B cell (primary cell): ENCODE results near the gene BSND. TPM values are rescaled to one million over a fixed set of nuclear protein-coding genes. Genes with fewer than 3 reads are reported as not detected.

Source experiments
- ATAC-seq: fragments of 200-7000 bp; cut with Tn5 transposase; one replicate; pipeline ENCODE4 v1.10.0; 2021; ENCODE audit warnings: low read depth, mild to moderate bottlenecking, moderate number of reproducible peaks, moderate library complexity
- CTCF ChIA-PET: fragments of 350-600 bp; sonication (Branson Sonifier 250); formaldehyde crosslinking; loops from one replicate; lab custom pipeline; 2021; ENCODE audit warnings: antibody characterized with exemption, inconsistent platforms; lab: Charles Lee
- POLR2A ChIA-PET: fragments of 350-600 bp; sonication (Branson Sonifier 250); formaldehyde crosslinking; loops from one replicate; lab custom pipeline; 2021; ENCODE audit warnings: antibody characterized with exemption; lab: Charles Lee
- DNase-seq: peaks from one replicate; pipeline ENCODE4 v3.0.0; 2013
- H2AFZ ChIP-seq: 2 replicates; pipeline ENCODE4 v1.6.1; 2012; ENCODE audit warnings: mild to moderate bottlenecking, low read depth, low read length; ENCODE audit not compliant: insufficient read depth, poor library complexity, severe bottlenecking
- H3K27ac ChIP-seq, 2 donors: 1 replicate in 1 of 2; 2 replicates in 1 of 2; pipeline ENCODE4 v1.5.1; 2012 to 2013; ENCODE audit warnings: low read length in 2 of 2, mild to moderate bottlenecking in 2 of 2, moderate library complexity in 1 of 2
- H3K27me3 ChIP-seq, 4 experiments: fragments of 200-600 bp in 1 of 4; sonication (generic) in 1 of 4; replicated peaks in 1 of 4; 1 replicate in 2 of 4; 2 replicates in 2 of 4; pipeline versions ENCODE4 v1.6.1 to v1.7.0; 2013 to 2016; ENCODE audit warnings: low read length in 3 of 4, mild to moderate bottlenecking in 2 of 4, mixed read lengths in 1 of 4, moderate library complexity in 1 of 4; ENCODE audit not compliant: insufficient read depth in 4 of 4, control insufficient read depth in 3 of 4; ENCODE audit errors: control extremely low read depth in 1 of 4
- H3K36me3 ChIP-seq, 2 experiments: replicated peaks in 1 of 2; 1 replicate in 1 of 2; 2 replicates in 1 of 2; pipeline versions ENCODE4 v1.6.1 to v1.7.1; 2013; ENCODE audit warnings: low read length in 1 of 2; ENCODE audit not compliant: insufficient read depth in 2 of 2, control insufficient read depth in 1 of 2; ENCODE audit errors: control extremely low read depth in 1 of 2, extremely low read depth in 1 of 2
- H3K4me1 ChIP-seq, 2 donors: fragments of 200-600 bp in 1 of 2; sonication (generic) in 1 of 2; 1 replicate in 1 of 2; 2 replicates in 1 of 2; pipeline versions ENCODE4 v1.5.1 to v1.6.1; 2013 to 2017; ENCODE audit warnings: low read length in 2 of 2; ENCODE audit not compliant: control insufficient read depth in 2 of 2, insufficient read depth in 2 of 2
- H3K4me2 ChIP-seq: replicated peaks from 2 replicates; pipeline ENCODE3; 2012; ENCODE audit warnings: mild to moderate bottlenecking, low read depth, low read length; ENCODE audit not compliant: poor library complexity, severe bottlenecking
- H3K4me3 ChIP-seq, 5 experiments: fragments of 200-600 bp in 1 of 5; sonication (generic) in 1 of 5; 1 replicate in 3 of 5; 2 replicates in 2 of 5; pipeline versions ENCODE4 v1.5.1 to v1.7.0; 2011 to 2016; ENCODE audit warnings: low read length in 4 of 5, mild to moderate bottlenecking in 4 of 5, low read depth in 2 of 5, control low read depth in 1 of 5, moderate library complexity in 1 of 5; ENCODE audit not compliant: insufficient read depth in 1 of 5; ENCODE audit errors: control extremely low read depth in 1 of 5, extremely low read depth in 1 of 5
- H3K79me2 ChIP-seq: fragments of 200-600 bp; sonication (generic); one replicate; pipeline ENCODE4 v1.6.0; 2016; ENCODE audit warnings: low read length; ENCODE audit not compliant: control insufficient read depth, insufficient read depth
- H3K9ac ChIP-seq: fragments of 200-600 bp; sonication (generic); 2 replicates; pipeline ENCODE4 v1.6.1; 2017; ENCODE audit warnings: mild to moderate bottlenecking, low read length, moderate library complexity
- H3K9me3 ChIP-seq, 3 donors: one replicate each; pipeline versions ENCODE4 v1.6.1 to v1.7.1; 2013; ENCODE audit warnings: low read length in 2 of 3; ENCODE audit not compliant: control insufficient read depth in 2 of 3, insufficient read depth in 1 of 3; ENCODE audit errors: control extremely low read depth in 1 of 3
- H4K20me1 ChIP-seq: 2 replicates; pipeline ENCODE4 v1.6.0; 2012; ENCODE audit warnings: mild to moderate bottlenecking, low read length; ENCODE audit not compliant: insufficient read depth, control insufficient read depth, poor library complexity, severe bottlenecking
- H3K27ac Mint-ChIP-seq: one replicate; pipeline ENCODE4 v1.8.0; 2021; ENCODE audit warnings: mixed read lengths
- H3K27me3 Mint-ChIP-seq: one replicate; pipeline ENCODE4 v1.8.0; 2021; ENCODE audit warnings: mixed read lengths
- H3K4me1 Mint-ChIP-seq: one replicate; pipeline ENCODE4 v1.8.0; 2021; ENCODE audit warnings: mixed read lengths
- H3K4me3 Mint-ChIP-seq: one replicate; pipeline ENCODE4 v1.8.0; 2021; ENCODE audit warnings: mixed read lengths
- H3K9me3 Mint-ChIP-seq: one replicate; pipeline ENCODE4 v1.8.0; 2022; ENCODE audit warnings: mixed read lengths; ENCODE audit not compliant: insufficient read depth
- EZH2 ChIP-seq: IDR thresholded peaks from 2 replicates; pipeline ENCODE4 v1.6.1; 2012; ENCODE audit warnings: borderline replicate concordance, low read depth, mild to moderate bottlenecking, moderate library complexity, low read length; ENCODE audit not compliant: insufficient read depth, poor library complexity, severe bottlenecking
- WGBS: methylation state at CpG from one replicate; pipeline ENCODE4 v1.1.5; 2013; ENCODE audit warnings: missing lambda C conversion rate; ENCODE audit not compliant: insufficient coverage; 5-methylcytosine and 5-hydroxymethylcytosine counted together
- intact Hi-C: fragments of 100-400 bp; cut with micrococcal nuclease; formaldehyde crosslinking; loops from one replicate; pipeline ENCODE4 v1.10.0; 2022
- polyA plus RNA-seq: library from polyadenylated mRNA; depleted of rRNA; stranded (reverse); fragments of >200 nt; gene quantifications from 2 replicates; pipeline ENCODE4 v1.2.3, GENCODE V29; 2012
- total RNA-seq, 2 donors: library from RNA; stranded (reverse); fragments of 120-200 nt in 1 of 2; gene quantifications; 1 replicate in 1 of 2; 2 replicates in 1 of 2; pipeline versions ENCODE4 v1.2.3 to v1.2.4, GENCODE V29; 2013 to 2022
- TF ChIP-seq, protein P1 (sequence below): fragments of 200-600 bp; IDR thresholded peaks from one replicate; pipeline ENCODE4 v1.8.0; 2022; ENCODE audit warnings: antibody characterized with exemption, mild to moderate bottlenecking

The BSND gene
- total and polyA plus RNA-seq, 2 donors (not counting 1 experiment from before 2014, with no cell fraction given): not detected

GRCh38 chr1:55001311-55001710 lies 2.6 kb downstream of the BSND start:
- peaks cover 10% of the 10 kb centered on the region for H3K4me1 Mint-ChIP-seq
- intact Hi-C loops: no loop called here
- ChIA-PET POLR2A (no interaction called here), CTCF (interaction anchor here (1.1 kb wide), 1 partner anchor 56 kb away, joined by 3 read pairs; no protein-coding TSS in a partner anchor)
- DNase-seq (no peak), ATAC-seq (no peak)
- H3K4me3 Mint-ChIP-seq: no peak overlapping the region
- H3K36me3 ChIP-seq: no peaks in the 10 kb centered on the region
- H3K27me3 ChIP-seq: peaks cover 0 to 44% (median 9%) of the 10 kb centered on the region in 4 experiments
- H3K4me3 ChIP-seq: no peak overlapping the region
- H3K79me2 ChIP-seq: no peaks in the 10 kb centered on the region
- peaks cover 28% of the 10 kb centered on the region for H3K27me3 Mint-ChIP-seq
- H3K27ac ChIP-seq: no peak overlapping the region
- H4K20me1 ChIP-seq: no peaks in the 10 kb centered on the region
- TF ChIP-seq, protein P1, sequence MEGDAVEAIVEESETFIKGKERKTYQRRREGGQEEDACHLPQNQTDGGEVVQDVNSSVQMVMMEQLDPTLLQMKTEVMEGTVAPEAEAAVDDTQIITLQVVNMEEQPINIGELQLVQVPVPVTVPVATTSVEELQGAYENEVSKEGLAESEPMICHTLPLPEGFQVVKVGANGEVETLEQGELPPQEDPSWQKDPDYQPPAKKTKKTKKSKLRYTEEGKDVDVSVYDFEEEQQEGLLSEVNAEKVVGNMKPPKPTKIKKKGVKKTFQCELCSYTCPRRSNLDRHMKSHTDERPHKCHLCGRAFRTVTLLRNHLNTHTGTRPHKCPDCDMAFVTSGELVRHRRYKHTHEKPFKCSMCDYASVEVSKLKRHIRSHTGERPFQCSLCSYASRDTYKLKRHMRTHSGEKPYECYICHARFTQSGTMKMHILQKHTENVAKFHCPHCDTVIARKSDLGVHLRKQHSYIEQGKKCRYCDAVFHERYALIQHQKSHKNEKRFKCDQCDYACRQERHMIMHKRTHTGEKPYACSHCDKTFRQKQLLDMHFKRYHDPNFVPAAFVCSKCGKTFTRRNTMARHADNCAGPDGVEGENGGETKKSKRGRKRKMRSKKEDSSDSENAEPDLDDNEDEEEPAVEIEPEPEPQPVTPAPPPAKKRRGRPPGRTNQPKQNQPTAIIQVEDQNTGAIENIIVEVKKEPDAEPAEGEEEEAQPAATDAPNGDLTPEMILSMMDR: no peak
- no peak for TF ChIP-seq EZH2
- WGBS: 94% methylated on average over 3 of the region's 4 CpGs
- no peak overlapping the region for H3K4me2 ChIP-seq
- peaks cover 0 to 1% (median 0%) of the 10 kb centered on the region in 3 donors for H3K9me3 ChIP-seq
- H3K9ac ChIP-seq: no peak overlapping the region
- H3K9me3 Mint-ChIP-seq: no peaks in the 10 kb centered on the region
- peaks cover 7 to 9% of the 10 kb centered on the region in 2 donors for H3K4me1 ChIP-seq
- H2AFZ ChIP-seq: no peak overlapping the region
- no peak overlapping the region for H3K27ac Mint-ChIP-seq

GRCh38 chr1:55002686-55003085 lies 4.0 kb downstream of the BSND start:
- H3K27me3 Mint-ChIP-seq: peaks cover 16% of the 10 kb centered on the region
- DNase-seq (no peak), ATAC-seq (no peak)
- Histone ChIP-seq H3K4me1 (no peaks in the 10 kb centered on the region), H2AFZ (no peak overlapping the region), H3K79me2 (no peaks in the 10 kb centered on the region), H3K4me3 (no peak overlapping the region), H3K27ac (no peak overlapping the region), H4K20me1 (no peaks in the 10 kb centered on the region), H3K9me3 (no peaks in the 10 kb centered on the region), H3K27me3 (peaks cover 0 to 30% (median 3%) of the 10 kb centered on the region in 4 experiments), H3K36me3 (no peaks in the 10 kb centered on the region), H3K4me2 (no peak overlapping the region), H3K9ac (no peak overlapping the region)
- H3K4me3 Mint-ChIP-seq: no peak overlapping the region
- no peaks in the 10 kb centered on the region for H3K4me1 Mint-ChIP-seq
- CTCF ChIA-PET: interaction anchor here (1.1 kb wide), 1 partner anchor 57 kb away, joined by 3 read pairs; no protein-coding TSS in a partner anchor
- H3K9me3 Mint-ChIP-seq: no peaks in the 10 kb centered on the region
- POLR2A ChIA-PET: no interaction called here
- TF ChIP-seq EZH2: no peak
- TF ChIP-seq, protein P1: no peak
- no peak overlapping the region for H3K27ac Mint-ChIP-seq
- intact Hi-C loops: no loop called here
- 92% methylated on average over 2 of the region's 2 CpGs for WGBS
